ENCODE results near the gene PLXNA2.

PLXNA2 gene

DNA sequence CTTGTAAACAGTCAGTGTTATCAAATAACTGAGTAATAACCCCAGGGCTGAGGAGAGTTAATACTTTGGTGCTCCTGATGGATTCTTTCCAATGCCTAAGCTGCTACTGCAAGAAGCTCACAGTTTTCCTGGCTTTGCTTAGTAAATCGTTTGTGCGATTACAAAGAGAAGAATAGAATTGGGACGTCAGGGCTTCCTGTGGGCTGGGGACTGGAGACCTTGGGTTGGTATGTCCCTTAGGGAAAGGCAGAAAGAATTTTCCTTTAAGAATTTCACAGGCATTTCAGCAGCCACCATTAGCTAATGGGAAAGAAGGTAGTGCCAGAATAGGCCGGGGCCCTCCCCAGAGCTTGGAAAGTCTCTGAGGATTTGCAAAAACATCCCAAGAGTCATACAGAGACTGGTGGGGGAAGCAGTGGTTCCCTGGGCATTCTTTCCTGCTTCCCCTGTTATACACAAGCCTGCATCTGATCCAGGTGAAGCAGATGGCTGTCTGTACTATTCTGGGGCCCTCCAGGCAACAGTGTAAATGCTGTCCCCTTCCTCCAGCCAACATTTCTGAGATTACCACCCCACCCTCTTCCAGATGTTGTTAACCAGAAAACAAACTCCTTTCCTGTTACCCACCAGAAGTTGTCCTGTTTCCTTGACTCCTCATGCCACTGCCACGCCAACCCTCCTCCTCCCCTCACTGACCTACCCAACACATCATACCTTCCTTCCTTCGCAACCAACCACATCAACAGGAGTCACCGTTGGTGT, 40.2 kb downstream of the PLXNA2 start:
- no peak for DNase-seq (ENCODE audit: low read depth in 2 of 2)

DNA sequence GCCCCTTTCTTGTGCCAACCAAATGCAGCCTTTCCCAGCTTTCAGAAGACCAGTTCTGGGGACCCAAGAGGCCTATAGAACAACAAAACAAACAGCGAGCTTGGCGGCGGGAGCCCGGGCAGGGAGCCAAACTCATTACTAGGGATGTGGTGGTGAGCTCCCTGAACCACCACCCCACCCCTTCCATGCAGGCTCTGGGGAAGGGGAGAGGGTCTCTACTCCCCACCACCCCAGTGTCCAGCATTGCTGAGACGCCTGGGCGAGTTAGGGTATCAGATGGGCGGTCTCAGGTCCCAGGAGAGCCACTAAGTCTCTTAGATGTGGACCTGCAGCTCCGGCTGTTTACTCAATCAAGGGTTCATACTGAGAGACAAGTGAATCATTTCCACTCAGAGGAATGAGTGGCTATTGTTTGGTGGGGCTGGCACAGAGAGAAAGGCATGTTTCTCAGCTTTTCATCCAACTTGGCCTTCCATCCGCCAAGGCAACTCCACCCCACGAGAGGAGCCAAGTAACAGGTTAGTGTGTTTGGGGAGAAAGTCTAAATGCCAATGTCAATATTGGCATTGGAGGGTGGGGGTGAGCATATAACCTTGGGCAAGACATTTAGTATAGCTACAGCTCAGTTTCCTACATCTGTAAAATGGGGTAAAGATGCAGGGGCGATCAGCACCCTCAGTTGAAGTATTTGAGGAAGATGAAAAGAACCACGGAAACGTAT, 40.9 kb downstream of the PLXNA2 start:
- DNase-seq (ENCODE audit: low read depth in 2 of 2): no peak

DNA sequence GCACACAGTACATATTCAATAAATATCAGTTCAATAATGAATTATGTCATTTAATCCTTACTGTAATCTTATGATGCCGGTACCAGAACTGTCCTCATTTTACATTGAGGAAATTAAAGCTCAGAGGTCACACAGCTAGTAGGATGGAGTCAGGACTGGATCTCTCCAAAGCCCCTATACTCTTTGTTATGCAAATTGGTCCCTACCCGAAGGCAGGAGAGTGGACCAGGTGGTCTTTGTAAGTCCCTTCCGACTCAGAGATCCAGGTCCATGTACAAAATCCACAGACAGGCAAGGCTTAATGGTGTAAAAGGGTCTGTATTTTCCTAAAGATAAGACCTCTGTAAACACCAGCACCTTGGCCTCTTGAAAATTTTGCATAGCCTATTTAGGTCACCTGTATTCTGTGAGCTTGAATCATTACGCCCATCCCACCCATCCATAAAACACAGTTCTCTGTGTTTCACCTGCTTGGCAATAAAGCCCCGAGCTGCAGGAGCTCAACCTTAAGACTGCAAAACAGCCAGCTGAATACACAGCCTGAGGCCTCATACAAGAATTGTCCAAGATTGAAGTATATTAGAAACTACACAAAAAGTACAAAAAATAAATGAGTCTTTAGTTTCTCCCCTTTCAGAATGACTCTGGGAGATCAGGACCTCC, 41.7 kb downstream of the PLXNA2 start:
- no peak for DNase-seq (ENCODE audit: low read depth in 2 of 2)

DNA sequence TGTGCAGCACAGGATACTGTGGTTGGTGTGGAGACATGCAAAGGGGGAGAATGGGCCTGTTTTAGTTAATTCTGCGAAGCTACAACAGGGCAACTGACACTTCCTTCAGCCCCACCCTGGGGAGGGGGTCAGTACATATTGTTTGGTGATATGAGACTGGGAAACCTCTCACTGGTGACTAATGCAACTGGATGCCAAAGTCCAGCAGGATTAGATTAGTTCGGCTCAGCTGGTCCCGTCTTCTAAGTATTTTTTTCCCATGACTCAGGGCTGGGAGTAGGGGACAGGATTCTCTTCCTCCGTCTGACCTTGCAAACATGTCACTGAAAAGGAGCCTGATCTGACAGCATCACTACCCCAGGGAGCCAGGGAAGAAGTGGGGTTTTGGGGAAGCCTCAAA, 43.0 kb downstream of the PLXNA2 start:
- DNase-seq (ENCODE audit: low read depth in 2 of 2): no peak

DNA sequence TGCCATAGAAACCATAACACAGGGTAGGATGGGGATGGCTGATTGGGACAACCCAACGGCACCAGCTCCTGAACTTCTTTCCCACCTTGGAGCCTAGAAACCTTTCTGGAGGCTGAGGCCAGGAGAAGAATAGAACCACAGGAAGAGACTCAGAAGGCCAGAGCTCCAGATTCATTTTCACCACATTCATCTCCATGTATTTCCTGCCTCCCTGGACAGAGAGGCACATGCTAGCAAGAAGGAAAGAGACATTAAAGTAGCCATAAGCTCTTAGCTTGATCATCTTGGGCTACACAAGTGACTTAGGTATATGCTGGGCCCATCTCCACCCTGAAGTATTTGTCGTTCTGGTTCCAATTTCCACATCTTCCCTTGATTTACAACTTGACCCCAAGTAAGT, 44.1 kb downstream of the PLXNA2 start:
- DNase-seq (ENCODE audit: low read depth in 2 of 2): no peak

DNA sequence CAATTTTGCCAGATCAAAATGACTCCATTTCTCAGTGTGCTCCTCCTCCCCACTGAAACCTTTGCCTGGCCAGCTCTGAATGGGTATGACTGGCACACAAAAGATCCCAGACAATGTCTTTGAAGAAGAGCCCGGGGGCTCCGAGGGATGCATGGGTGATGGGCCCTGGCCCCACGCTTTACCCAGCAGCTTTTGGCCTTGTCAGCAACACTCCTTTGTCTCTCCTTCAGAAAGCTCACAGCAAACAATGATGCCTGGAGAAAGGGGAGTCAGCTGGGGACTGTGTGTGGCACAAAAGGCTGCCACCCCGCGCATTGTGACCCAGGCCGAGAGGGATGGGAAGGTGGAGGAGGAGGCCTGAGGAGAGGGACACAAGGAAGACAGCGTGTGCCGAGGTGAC, 45.9 kb downstream of the PLXNA2 start:
- DNase-seq (ENCODE audit: low read depth in 2 of 2): no peak

DNA sequence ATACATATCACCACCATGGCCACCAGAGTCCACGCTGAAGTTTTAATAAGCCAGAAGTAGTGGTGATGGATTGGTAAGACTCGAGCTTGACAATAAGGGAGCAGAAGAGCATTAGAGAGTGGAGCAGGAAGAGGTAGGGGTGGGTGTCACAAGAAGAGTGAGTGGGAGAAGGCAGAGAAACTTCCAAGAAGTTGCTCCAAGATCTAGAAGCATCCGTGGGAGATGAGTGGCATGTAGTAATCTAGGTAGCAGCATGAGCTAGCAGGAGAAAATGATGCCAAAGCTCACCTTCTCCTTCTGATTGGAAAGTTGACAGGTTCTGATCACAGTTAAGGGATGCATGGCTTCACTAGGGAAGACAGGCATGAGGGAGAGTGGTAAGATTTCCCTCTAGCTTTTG, 49.2 kb downstream of the PLXNA2 start:
- no peak for DNase-seq (ENCODE audit: low read depth in 2 of 2)

DNA sequence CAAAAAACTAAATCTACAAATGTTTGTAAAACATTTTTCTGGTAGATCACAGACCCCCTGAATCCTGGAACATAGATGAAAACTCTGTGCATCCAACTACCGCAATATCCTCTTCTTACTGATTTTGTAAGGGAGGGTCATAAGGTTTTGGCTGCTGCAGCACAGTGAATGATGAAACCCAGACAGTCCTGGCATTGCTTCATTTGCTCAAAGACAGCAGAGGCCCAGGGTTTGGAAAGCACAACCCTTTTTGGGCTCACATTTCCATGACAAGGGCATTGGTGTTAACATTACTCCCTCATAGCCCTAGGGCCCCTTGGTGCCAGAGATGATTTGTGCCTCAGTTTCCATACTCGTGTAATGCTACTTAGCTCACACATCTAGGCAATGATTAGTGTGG, 51.2 kb downstream of the PLXNA2 start:
- DNase-seq (ENCODE audit: low read depth in 2 of 2): no peak

DNA sequence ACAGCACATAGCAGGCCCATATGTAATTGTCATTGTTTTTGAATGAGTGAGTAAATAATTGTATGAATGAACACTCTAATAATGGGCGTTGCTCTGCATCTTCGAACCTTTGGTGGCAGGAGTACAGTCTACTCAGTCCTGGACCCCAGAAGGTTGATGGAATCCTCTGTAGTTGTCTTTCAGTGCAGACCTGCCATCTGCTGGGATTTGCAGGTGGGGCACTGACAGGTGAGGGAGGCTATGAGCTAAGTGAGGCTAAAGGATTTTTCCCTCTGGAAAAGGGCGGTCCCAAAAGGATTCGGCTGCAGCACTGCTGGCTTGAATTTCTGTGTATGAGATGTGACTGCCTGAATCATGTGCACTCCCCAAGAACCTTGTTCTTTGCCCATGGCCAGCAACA, 53.4 kb downstream of the PLXNA2 start:
- DNase-seq (ENCODE audit: low read depth in 2 of 2): no peak

DNA sequence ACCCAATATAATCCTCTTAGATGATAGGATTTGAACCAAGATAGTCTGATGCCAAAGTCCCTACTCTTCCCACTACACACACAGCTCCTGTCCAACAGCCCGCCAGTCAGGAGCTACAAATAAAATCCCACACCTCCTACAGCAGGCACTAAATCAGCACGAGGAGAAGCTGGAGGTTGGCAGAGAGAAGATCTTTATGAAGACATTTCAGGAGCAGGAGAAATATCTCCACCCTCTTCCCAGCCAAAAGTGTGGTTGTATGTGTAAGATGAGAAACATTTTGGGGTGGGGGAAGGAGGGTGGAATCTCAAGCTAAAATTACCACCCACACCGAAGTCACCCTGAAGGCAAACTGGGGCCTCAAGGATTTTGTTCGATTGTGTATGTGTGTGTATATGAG, 54.5 kb downstream of the PLXNA2 start:
- no peak for DNase-seq (ENCODE audit: low read depth in 2 of 2)

DNA sequence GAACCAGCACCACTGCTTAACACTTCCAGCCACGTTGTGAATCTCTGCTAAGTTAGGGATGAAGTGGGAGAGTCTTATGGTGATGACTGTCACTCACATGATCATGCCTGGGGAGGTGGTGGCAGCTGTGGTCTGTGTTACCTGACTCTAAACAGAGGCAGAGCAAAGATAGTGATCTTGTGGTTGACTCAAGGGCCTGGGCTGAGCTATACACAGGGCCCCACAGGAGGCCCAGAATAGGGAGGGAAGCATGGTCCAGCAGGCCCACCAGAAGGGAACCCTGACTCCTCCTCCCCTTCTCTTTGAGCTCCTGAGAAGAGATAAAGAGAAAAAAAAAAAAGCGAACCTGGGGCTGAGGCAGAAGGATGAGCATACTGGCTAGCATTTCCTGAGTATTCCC, 55.0 kb downstream of the PLXNA2 start:
- no peak for DNase-seq (ENCODE audit: low read depth in 2 of 2)

DNA sequence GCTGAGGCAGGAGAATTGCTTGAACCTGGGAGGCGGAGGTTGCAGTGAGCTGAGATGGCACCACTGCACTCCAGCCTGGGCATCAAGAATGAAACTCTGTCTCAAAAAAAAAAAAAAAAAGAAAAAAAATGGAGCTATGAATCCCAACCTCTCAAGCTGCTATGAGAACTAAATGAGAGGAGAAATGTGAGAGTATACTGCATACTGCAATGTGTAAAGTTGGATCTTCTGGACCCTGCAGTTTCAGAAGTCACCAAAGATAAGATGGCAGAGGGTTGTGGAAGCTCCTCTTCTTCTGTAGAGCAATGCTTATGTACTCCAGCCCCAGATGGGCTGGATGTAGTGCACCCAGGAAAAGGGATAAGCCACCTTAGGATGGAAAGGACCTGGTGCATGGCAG, 55.6 kb downstream of the PLXNA2 start:
- DNase-seq (ENCODE audit: low read depth in 2 of 2): no peak

DNA sequence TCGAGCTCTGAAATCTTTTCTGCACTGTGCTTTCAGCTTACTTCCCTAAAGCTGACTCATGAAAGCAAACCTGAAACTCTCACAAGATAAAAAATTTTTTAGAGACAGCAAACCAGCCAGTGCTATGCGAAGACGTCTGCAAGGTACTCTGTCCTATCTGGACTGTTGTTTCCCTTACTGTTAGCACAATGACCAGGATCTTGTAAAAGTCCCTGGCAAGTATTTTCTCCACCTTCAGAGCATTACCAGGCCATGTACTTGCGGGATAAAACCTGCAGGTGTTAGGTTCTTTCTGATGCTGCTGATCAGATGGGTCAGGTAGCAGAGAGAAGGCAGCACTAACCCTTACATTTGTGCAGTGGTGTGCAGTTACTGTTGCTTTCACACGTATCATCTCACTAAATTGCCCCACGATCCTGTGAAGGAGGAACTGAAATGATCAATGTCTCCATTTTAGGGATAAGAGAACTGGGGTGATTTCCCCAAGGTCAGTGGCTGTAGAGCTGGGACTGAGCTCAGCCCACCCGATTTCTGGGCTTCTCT, 56.6 kb downstream of the PLXNA2 start:
- no peak for DNase-seq (ENCODE audit: low read depth in 2 of 2)

DNA sequence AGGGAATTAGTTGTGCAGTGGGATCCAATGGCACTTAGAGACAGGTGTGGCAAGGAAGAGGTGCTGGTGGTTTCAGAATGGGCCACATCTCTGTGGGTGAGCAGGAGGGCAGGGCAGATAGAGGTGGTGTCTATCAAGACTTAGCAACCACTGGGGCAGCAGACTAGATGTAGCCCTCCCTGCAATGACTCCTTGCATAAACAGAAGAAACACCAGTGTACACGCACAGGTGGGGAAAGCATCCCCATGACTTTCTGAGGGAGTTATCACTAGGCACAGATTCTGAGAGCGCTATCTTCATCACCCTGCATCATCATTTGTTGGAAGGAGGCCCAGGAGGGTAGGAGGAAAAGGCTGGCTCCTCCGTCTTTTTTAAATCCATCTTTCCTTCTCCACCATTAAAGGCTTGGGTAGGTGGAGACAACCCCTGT, 58.4 kb downstream of the PLXNA2 start:
- no peak for DNase-seq (ENCODE audit: low read depth in 2 of 2)

DNA sequence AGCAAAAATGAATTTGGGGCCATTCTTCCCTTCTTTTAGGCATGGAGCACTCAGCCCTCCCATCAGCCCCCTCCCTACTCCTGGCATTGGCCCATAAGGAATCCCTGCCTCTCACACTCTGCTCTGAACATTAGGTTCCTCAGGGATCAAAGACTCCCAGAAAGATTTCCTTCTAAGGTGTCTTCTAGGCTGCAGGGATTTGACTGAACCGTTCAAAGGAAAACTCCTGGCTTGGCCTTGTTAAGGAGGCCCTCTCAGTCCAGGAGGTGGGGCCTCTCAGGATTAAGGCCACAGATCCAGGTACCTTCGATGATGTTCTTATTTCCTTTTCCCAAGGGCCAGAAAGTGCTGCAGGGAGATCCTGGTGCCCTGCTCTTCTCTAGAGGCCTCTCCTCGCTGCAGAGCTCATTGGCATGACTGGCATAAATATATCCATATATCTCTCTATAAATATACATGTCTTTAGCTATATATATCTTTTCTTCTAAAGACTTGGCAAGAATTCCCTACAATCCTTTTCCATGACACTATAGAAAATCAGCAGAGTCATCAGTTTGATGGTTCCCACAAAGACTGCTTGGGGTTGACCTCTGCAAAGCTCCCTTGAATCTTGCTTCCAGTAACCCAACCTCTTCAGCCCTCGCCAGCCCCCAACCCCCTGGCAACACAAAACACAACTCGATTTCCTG, 59.1 kb downstream of the PLXNA2 start:
- no peak for DNase-seq (ENCODE audit: low read depth in 2 of 2)

DNA sequence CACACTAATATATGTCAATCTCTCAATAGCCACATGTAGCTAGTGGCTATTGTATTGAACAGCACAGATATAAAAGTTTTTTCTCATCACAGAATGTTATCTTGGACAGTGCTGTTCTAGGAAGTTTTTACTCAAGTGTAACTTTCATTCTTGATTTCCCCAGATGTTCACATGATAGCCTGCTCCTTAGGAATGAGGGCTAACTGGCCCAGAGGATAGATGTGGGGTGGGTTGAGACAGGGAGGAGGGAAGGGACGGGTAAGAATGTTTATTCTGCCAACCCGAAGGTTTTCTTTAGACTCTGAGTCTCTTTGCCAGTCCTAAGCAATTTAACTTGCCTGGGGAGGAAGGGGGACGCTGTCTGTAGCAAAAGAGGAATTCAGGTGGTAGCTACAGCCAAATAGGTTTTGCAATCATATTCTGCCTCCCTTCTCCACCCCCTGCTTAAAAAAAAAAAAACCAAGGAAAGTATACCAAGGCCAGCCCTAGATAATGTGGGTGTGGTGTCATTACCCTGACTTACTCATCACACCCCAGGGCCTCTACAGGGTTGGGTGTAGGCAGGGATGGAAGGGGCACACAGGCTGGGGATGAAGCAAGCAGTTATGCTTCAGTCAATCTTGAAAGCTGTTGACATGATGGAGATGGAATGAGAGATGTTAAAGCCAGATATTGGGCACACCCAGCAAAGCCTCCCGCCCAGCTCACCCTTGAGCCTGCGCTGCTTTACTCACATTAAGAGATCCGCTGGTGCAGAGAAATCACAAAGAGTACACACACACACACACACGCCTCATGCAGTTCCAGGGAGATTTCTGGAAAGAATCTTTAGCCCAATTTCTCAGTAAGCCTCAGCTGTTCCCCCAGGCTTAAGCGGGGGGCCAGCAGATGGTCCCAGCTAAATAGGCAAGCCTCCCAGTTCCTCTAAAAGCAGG, 59.9 kb downstream of the PLXNA2 start:
- DNase-seq (ENCODE audit: low read depth in 2 of 2): no peak

DNA sequence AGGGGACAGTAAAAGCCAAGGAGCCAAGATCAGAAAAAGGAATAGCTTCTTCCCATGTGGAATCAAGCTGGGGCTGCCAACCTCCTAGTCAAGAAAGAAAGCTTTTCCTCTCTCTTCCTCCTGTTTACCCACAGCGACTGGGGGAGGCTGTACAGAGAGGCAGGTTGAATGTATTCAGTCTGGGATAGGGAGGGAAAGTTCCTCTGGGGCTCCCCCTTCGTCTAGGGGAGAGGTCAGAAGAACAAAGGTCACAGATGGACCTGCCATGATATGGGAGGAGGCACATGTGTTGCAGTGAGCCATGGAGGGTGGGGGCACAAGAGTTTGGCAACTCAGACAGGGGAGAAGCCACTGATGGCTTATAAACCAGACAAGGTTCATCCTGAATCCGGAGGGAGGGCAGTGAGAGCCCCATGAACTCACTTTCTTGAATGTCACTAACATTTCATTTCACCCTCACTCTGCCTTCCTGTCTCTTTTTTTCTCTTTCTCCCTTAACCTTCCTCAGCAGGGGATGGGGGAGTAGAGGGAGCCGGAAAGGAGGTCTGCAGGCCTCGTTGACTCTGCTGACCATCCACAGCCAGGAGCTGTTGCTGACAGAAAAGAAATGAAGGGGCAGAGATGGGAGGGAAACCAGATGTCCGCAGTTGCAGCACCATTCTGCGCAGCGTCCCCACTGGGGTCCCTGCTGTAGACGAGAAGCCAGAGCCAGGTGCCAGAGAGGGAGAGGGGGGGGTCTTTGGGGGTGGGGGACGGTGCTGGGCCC, 61.1 kb downstream of the PLXNA2 start:
- DNase-seq (ENCODE audit: low read depth in 2 of 2): no peak

DNA sequence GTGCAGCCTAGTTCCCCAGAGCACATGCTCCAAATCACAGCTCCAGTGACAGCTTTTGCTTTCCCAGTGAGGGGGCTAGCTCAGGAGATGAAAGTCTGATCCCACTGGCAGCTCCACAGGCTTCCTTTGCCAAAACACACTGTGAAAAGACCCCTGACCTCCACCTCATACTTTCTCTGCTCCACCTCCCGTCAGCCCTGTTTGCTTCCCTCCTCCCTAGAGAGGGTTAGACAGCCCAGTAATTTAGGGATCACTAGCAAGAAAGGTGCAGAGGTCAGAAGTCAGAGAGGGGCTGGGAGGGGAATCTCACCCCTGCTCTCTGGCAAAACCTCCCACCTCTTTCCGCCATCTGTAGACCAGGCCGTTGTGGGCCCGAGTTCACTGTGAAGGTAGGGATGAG, 62.8 kb downstream of the PLXNA2 start:
- DNase-seq (ENCODE audit: low read depth in 2 of 2): no peak

DNA sequence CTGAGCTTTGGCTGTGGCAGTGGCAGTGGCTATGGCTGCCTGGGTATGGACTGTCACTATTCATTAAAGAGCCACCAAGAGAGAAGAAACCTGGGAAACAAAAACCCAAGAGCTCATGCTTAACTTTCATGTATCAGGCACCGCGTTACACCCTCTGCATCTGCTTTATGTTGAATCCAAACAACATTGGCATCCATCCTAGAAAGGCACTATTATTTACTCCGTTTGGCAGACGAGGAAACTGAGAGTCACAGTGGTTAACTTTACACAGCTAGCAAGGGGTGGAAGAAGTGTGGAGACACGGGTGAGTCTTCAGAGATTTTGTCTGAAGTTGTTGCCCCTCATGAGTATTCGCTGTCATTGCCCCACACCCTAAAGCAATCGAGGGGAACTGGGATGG, 63.8 kb downstream of the PLXNA2 start:
- no peak for DNase-seq (ENCODE audit: low read depth in 2 of 2)

DNA sequence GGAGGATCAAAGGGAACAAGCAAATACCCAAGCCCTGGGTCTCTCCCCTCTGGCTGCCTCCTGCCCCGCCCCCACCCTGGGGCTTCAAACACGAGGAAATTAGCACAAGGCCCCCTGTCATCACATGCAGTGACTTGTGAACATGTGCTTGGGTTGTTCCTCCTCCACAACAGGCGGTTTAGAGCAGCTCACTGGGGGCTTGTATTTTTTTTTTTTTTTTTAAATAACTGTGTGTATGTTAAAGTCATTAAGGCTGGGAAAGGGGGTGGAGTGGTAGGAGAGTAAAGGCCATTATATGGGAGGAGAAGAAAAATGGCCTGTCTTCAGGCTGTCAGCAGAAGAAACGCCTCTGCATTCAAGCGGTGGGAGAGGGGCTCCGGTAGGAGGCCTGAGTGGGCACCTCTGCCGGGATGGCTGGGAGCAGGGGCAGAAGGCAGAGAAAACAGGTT, 64.2 kb downstream of the PLXNA2 start:
- DNase-seq (ENCODE audit: low read depth in 2 of 2): no peak

Data from stimulated activated CD4-positive, alpha-beta T cell treated with anti-CD3 and anti-CD28 coated beads, Interleukin-1b, Interleukin-23, amount 100 ng/mL, for 1 hour (primary cell).